ENCODE data around the gene ZNF581. TPM values are rescaled to one million over a fixed set of nuclear protein-coding genes. Genes with fewer than 3 reads are reported as not detected.

ZNF581 gene
- total RNA-seq, 4 donors from 2014 or later, result 11.1 to 23.9 (median 15.8) TPM

- Histone ChIP-seq H3K27ac (no peak overlapping the region), H3K27me3 (no peaks in the 10 kb centered on the region), H3K4me3 (replicated peaks in 1 of 3) (peak overlapping the region in 1 of 3 donors; percentile 76), H3K36me3 (peaks cover 26 to 28% of the 10 kb centered on the region in 2 donors), H3K9me3 (no peaks in the 10 kb centered on the region), H3K4me1 (peaks cover 37 to 46% of the 10 kb centered on the region in 2 donors)
- intact Hi-C loops (cut with DNase I), result loop anchor here (10.0 kb wide), 1 partner anchor 272 kb away; the partner anchor contains the start of genes RPL28 and TMEM238
- DNase-seq, result peak; percentile 73 to 82
- TF ChIP-seq CTCF (IDR thresholded peaks at IDR 0.05), result no peak
- no peak for TF ChIP-seq POLR2A (IDR thresholded peaks at IDR 0.05)
- WGBS, 2 donors, result 41% methylated on average over 18 of the region's 18 CpGs
Observed at GRCh38 chr19:55656988-55657747, 13.7 kb downstream of the ZNF581 start.

DNA sequence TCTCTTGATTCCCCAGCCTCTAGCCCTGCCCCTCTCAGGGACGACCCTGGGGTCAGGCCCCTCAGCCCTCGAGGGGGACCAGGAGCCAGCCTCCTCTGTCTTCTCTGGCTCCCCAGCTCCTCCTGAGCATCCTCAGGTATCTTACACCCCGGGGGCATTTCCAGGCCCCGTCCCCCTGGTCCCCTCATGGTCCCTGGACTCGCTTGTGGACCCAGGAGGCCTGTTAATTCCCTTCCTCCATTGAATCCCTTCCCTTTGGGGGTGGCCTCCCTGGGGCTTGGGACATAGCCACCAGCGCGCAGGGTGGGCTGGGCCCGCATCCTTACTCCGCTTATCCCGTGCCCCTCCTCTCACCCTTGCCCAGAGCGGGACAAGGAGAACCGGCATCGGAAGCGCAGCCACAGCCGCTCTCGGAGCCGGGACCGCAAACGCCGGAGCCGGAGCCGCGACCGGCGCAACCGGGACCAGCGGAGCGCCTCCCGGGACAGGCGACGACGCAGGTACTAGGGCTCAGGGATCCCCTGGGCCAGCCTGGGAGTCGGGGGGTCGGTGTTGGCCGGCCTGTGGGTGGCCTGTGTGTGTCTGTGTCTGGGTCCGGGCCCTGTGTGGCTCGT lies 15.5 kb downstream of the ZNF581 start:
- no peak for DNase-seq

GRCh38 chr19:55659822-55660221 lies 16.4 kb downstream of the ZNF581 start:
- H3K27me3 ChIP-seq, result no peaks in the 10 kb centered on the region
- H3K9me3 ChIP-seq, result no peaks in the 10 kb centered on the region
- H3K27ac ChIP-seq, result no peak overlapping the region
- no peak for DNase-seq
- 74 to 77% methylated on average over 9 of the region's 9 CpGs for WGBS, 2 donors
- peaks cover 32 to 41% of the 10 kb centered on the region in 2 donors for H3K4me1 ChIP-seq
- H3K4me3 ChIP-seq (replicated peaks in 1 of 3), result no peak overlapping the region
- no peak for TF ChIP-seq CTCF (IDR thresholded peaks at IDR 0.05)
- intact Hi-C loops (cut with DNase I), result loop anchor here (10.0 kb wide), 1 partner anchor 275 kb away; the partner anchor contains the start of genes RPL28 and TMEM238
- H3K36me3 ChIP-seq, result peaks cover 49 to 54% of the 10 kb centered on the region in 2 donors

More for the DNA sequence above, 15.5 kb downstream of the ZNF581 start:
- 92% methylated on average over 36 to 37 of the region's 37 CpGs for WGBS, 2 donors
- no peak overlapping the region for H3K27ac ChIP-seq
- H3K4me1 ChIP-seq, result peaks cover 32 to 41% of the 10 kb centered on the region in 2 donors
- no peaks in the 10 kb centered on the region for H3K27me3 ChIP-seq
- peaks cover 43 to 46% of the 10 kb centered on the region in 2 donors for H3K36me3 ChIP-seq
- intact Hi-C loops (cut with DNase I), result loop anchor here (10.0 kb wide), 1 partner anchor 274 kb away; the partner anchor contains the start of genes RPL28 and TMEM238
- H3K4me3 ChIP-seq (replicated peaks in 1 of 3), result no peak overlapping the region
- H3K9me3 ChIP-seq, result no peaks in the 10 kb centered on the region
- no peak for TF ChIP-seq CTCF (IDR thresholded peaks at IDR 0.05)
- no peak for TF ChIP-seq POLR2A (IDR thresholded peaks at IDR 0.05)

DNA sequence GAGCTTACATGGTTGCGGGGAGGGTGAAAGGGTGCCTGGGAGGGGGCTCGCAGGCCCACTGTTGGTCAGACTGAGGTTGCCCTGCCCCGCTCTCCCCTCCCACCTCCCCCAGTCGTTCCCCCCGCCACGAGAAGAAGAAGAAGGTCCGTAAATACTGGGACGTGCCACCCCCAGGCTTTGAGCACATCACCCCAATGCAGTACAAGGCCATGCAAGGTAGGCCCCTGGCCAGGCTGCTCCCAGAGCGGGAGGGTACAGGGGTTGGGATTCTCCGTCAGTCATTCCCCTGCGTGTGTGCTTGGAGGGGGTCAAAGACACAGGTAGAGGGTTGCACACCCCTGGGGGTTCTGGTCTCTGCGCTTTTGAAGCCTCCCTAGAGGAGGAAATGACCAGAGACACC lies 17.0 kb downstream of the ZNF581 start:
- no peak for DNase-seq
- no peak overlapping the region for H3K27ac ChIP-seq
- H3K4me3 ChIP-seq (replicated peaks in 1 of 3), result no peak overlapping the region
- no peaks in the 10 kb centered on the region for H3K27me3 ChIP-seq
- H3K36me3 ChIP-seq, result peaks cover 49 to 57% of the 10 kb centered on the region in 2 donors
- H3K4me1 ChIP-seq, result peaks cover 32 to 41% of the 10 kb centered on the region in 2 donors
- TF ChIP-seq CTCF (IDR thresholded peaks at IDR 0.05) (no peak), POLR2A (IDR thresholded peaks at IDR 0.05) (no peak)
- WGBS, 2 donors, result 89 to 100% methylated on average over 4 to 12 of the region's 12 CpGs
- no peaks in the 10 kb centered on the region for H3K9me3 ChIP-seq
- intact Hi-C loops (cut with DNase I), result no loop called here

- DNase-seq, result no peak
- H3K27ac ChIP-seq, result no peak overlapping the region
- 80 to 85% methylated on average over 12 to 16 of the region's 16 CpGs for WGBS, 2 donors
- H3K4me3 ChIP-seq (replicated peaks in 1 of 3), result no peak overlapping the region
- TF ChIP-seq POLR2A (IDR thresholded peaks at IDR 0.05) (no peak), CTCF (IDR thresholded peaks at IDR 0.05) (no peak)
- peaks cover 27 to 38% of the 10 kb centered on the region in 2 donors for H3K4me1 ChIP-seq
- H3K36me3 ChIP-seq, result peaks cover 55 to 59% of the 10 kb centered on the region in 2 donors
- intact Hi-C loops (cut with DNase I), result no loop called here
- H3K9me3 ChIP-seq, result no peaks in the 10 kb centered on the region
- H3K27me3 ChIP-seq, result no peaks in the 10 kb centered on the region
Observed at GRCh38 chr19:55660991-55661390, 17.5 kb downstream of the ZNF581 start.

Data from thyroid gland (tissue), 4 donors.